DMS153 (cell line): ENCODE data around the gene ZNF417.
"Not testable (repeated sequence)": the region's sequence is repeated elsewhere in the genome, so short reads cannot be mapped to it uniquely, and the experiment has no call there.

Experiments
- DNase-seq: peaks from one replicate; lab custom pipeline; 2025; lab: John Stamatoyannopoulos, UW

The ZNF417 gene

GRCh38 chr19:57916168-57916995 lies at the start of gene ZNF417:
TSS of gene ZNF417 (minus strand) at chr19:57916592. CDS start at chr19:57916411, 181 bp downstream.
- peak; percentile 93 for DNase-seq

- DNase-seq = no peak
Observed at GRCh38 chr19:57964761-57965160, 48.4 kb upstream of the ZNF417 start.

GRCh38 chr19:57961785-57962184 lies 45.4 kb upstream of the ZNF417 start:
- no peak for DNase-seq

- no peak for DNase-seq
Observed at GRCh38 chr19:57954996-57955395, 38.6 kb upstream of the ZNF417 start.

- no peak for DNase-seq
Observed at GRCh38 chr19:57949702-57950101, 33.3 kb upstream of the ZNF417 start.

GRCh38 chr19:57949296-57949695 lies 32.9 kb upstream of the ZNF417 start:
- DNase-seq = no peak

- DNase-seq = no peak
Observed at GRCh38 chr19:57947419-57948134, 31.2 kb upstream of the ZNF417 start, which contains the start of gene ZNF256. TSS of gene ZNF256 (minus strand) at chr19:57947706. CDS start at chr19:57947474, 232 bp downstream.

- DNase-seq = no peak
Observed at GRCh38 chr19:57947088-57947418, 30.7 kb upstream of the ZNF417 start.

- no peak for DNase-seq
Observed at GRCh38 chr19:57946316-57946715, 29.9 kb upstream of the ZNF417 start.

- DNase-seq = no peak
Observed at GRCh38 chr19:57941593-57941992, 25.2 kb upstream of the ZNF417 start.

GRCh38 chr19:57935731-57936130 lies 19.3 kb upstream of the ZNF417 start:
- DNase-seq = no peak

GRCh38 chr19:57934820-57935665 lies 18.7 kb upstream of the ZNF417 start, which contains the start of gene ZNF418:
TSS of gene ZNF418 (minus strand) at chr19:57935402. CDS start at chr19:57933822, 1,580 bp downstream.
- DNase-seq = no peak

GRCh38 chr19:57927587-57927986 lies 11.2 kb upstream of the ZNF417 start:
- DNase-seq = no peak

- DNase-seq = no peak
Observed at GRCh38 chr19:57914531-57914930, 1.9 kb downstream of the ZNF417 start.

GRCh38 chr19:57907394-57907793 lies 9.0 kb downstream of the ZNF417 start:
- DNase-seq = no peak

- no peak for DNase-seq
Observed at GRCh38 chr19:57905258-57905657, 11.1 kb downstream of the ZNF417 start.

GRCh38 chr19:57903618-57904184 lies 12.7 kb downstream of the ZNF417 start:
- no peak for DNase-seq

GRCh38 chr19:57900311-57900710 lies 16.1 kb downstream of the ZNF417 start:
- no peak for DNase-seq

- not testable (repeated sequence) for DNase-seq
Observed at GRCh38 chr19:57890706-57891105, 25.7 kb downstream of the ZNF417 start.

GRCh38 chr19:57888560-57889231 lies 27.7 kb downstream of the ZNF417 start, which contains the start of gene ZNF814:
TSS of gene ZNF814 (minus strand) at chr19:57889037. CDS start at chr19:57888802, 235 bp downstream.
- no peak for DNase-seq

- no peak for DNase-seq
Observed at GRCh38 chr19:57888107-57888559, 28.3 kb downstream of the ZNF417 start.
